GM23338 (cell line): Measurements from ENCODE around the gene GLOD4. TPM values are rescaled to one million over a fixed set of nuclear protein-coding genes. Genes with fewer than 3 reads are reported as not detected.

Experiments used
- ATAC-seq: fragments of 200-7000 bp; cut with Tn5 transposase; 3 replicates; pipeline ENCODE4 v1.9.1; 2020
- DNase-seq: peaks from one replicate; pipeline ENCODE4 v3.0.0-alpha.2; 2015; ENCODE audit warnings: low spot score
- H2AFZ ChIP-seq: fragments of 200-600 bp; sonication (generic); 2 replicates; pipeline ENCODE4 v1.8.0; 2016; ENCODE audit warnings: antibody characterized with exemption, mild to moderate bottlenecking, moderate library complexity
- H3F3A ChIP-seq: fragments of 200-600 bp; sonication (generic); replicated peaks from 2 replicates; pipeline ENCODE4 v1.8.0; 2017; ENCODE audit warnings: antibody characterized with exemption, mixed run types, low read depth
- H3K27ac ChIP-seq: fragments of 200-600 bp; sonication (generic); 2 replicates; pipeline ENCODE4 v1.6.1; 2016; ENCODE audit warnings: low read depth
- H3K27me3 ChIP-seq: fragments of 200-600 bp; sonication (generic); 2 replicates; pipeline ENCODE4 v1.8.0; 2016; ENCODE audit warnings: mild to moderate bottlenecking, mixed run types, moderate library complexity; ENCODE audit not compliant: insufficient read depth
- H3K36me3 ChIP-seq: fragments of 200-600 bp; sonication (generic); 2 replicates; pipeline ENCODE4 v1.8.0; 2016; ENCODE audit warnings: mild to moderate bottlenecking; ENCODE audit not compliant: insufficient read depth
- H3K4me1 ChIP-seq: fragments of 200-600 bp; sonication (generic); 2 replicates; pipeline ENCODE4 v1.8.0; 2016; ENCODE audit warnings: mild to moderate bottlenecking, moderate library complexity; ENCODE audit not compliant: insufficient read depth
- H3K4me2 ChIP-seq: fragments of 200-600 bp; sonication (generic); 2 replicates; pipeline ENCODE4 v1.7.1; 2017; ENCODE audit warnings: mixed run types
- H3K4me3 ChIP-seq: fragments of 200-600 bp; sonication (generic); 2 replicates; pipeline ENCODE4 v1.6.1; 2016; ENCODE audit warnings: mixed run types
- H3K79me2 ChIP-seq: fragments of 200-600 bp; sonication (generic); replicated peaks from 2 replicates; pipeline ENCODE4 v1.8.0; 2017; ENCODE audit warnings: mild to moderate bottlenecking; ENCODE audit not compliant: insufficient read depth
- H3K9me2 ChIP-seq: fragments of 200-600 bp; sonication (generic); 2 replicates; pipeline ENCODE4 v1.8.0; 2017; ENCODE audit not compliant: insufficient read depth
- H4K20me1 ChIP-seq: fragments of 200-600 bp; sonication (generic); replicated peaks from 2 replicates; pipeline ENCODE4 v1.8.0; 2017; ENCODE audit warnings: mild to moderate bottlenecking; ENCODE audit not compliant: insufficient read depth
- H3K27ac Mint-ChIP-seq: 2 replicates; pipeline ENCODE4 v1.8.0; 2020; ENCODE audit warnings: inconsistent platforms, mild to moderate bottlenecking, moderate library complexity, mixed read lengths
- H3K27me3 Mint-ChIP-seq: 3 replicates; pipeline ENCODE4 v1.8.0; 2022; ENCODE audit warnings: low read depth, mild to moderate bottlenecking, moderate library complexity, mixed read lengths, inconsistent platforms; ENCODE audit not compliant: insufficient read depth, poor library complexity
- H3K36me3 Mint-ChIP-seq: 3 replicates; pipeline ENCODE4 v1.8.0; 2021; ENCODE audit warnings: low read depth, mild to moderate bottlenecking, inconsistent platforms, moderate library complexity, mixed read lengths
- H3K4me1 Mint-ChIP-seq: 3 replicates; pipeline ENCODE4 v1.8.0; 2020; ENCODE audit warnings: mild to moderate bottlenecking, inconsistent platforms, mixed read lengths
- H3K4me3 Mint-ChIP-seq: 3 replicates; pipeline ENCODE4 v1.8.0; 2021; ENCODE audit warnings: moderate library complexity, mild to moderate bottlenecking, inconsistent platforms, mixed read lengths
- H3K9me3 Mint-ChIP-seq: 3 replicates; pipeline ENCODE4 v1.8.0; 2020; ENCODE audit warnings: moderate library complexity, mild to moderate bottlenecking, inconsistent platforms, mixed read lengths
- CREB1 ChIP-seq: fragments of 250-450 bp; sonication (Bioruptor Pico); IDR thresholded peaks from 2 replicates; pipeline ENCODE4 v1.5.0; 2020; ENCODE audit warnings: low read depth, mild to moderate bottlenecking, moderate library complexity
- JUNB ChIP-seq: IDR thresholded peaks from one replicate; pipeline ENCODE4 v1.6.1; 2016; ENCODE audit warnings: antibody characterized with exemption; ENCODE audit not compliant: unreplicated experiment
- NANOG ChIP-seq: IDR thresholded peaks from 2 replicates; pipeline ENCODE4 v1.6.1; 2016; ENCODE audit warnings: antibody characterized with exemption, borderline replicate concordance
- POLR2AphosphoS5 ChIP-seq: IDR thresholded peaks from 2 replicates; pipeline ENCODE4 v1.6.1; 2016; ENCODE audit warnings: antibody characterized with exemption, low read depth
- STAT1 ChIP-seq: IDR thresholded peaks from one replicate; pipeline ENCODE4 v1.6.1; 2016; ENCODE audit warnings: antibody characterized with exemption; ENCODE audit not compliant: unreplicated experiment
- ZNF114 ChIP-seq: fragments of 250-450 bp; sonication (Bioruptor Pico); IDR thresholded peaks from 2 replicates; pipeline ENCODE4 v1.5.0; 2020; ENCODE audit warnings: mild to moderate bottlenecking, moderate library complexity
- ZNF331 ChIP-seq: fragments of 250-450 bp; sonication (Bioruptor Pico); IDR thresholded peaks from 2 replicates; pipeline ENCODE4 v1.5.0; 2020; ENCODE audit warnings: low read depth, mild to moderate bottlenecking, moderate library complexity
- polyA plus RNA-seq: library from polyadenylated mRNA; unstranded; fragments of >200 nt; fragmentation: Nextera tagmentation; extraction: Ambion mirVana; gene quantifications from 2 replicates; pipeline ENCODE4 v1.2.1, GENCODE V29; 2016
- total RNA-seq: library from RNA; depleted of rRNA; stranded (reverse); fragments of >200 nt; shearing (Covaris generic); gene quantifications from 2 replicates; pipeline ENCODE4 v1.2.3, GENCODE V29; 2014
- TF ChIP-seq, protein P1 (sequence below): IDR thresholded peaks from one replicate; pipeline ENCODE4 v1.6.1; 2018; ENCODE audit warnings: antibody characterized with exemption; ENCODE audit not compliant: unreplicated experiment
- TF ChIP-seq, protein P2 (sequence below): fragments of 250-450 bp; sonication (Bioruptor Pico); IDR thresholded peaks from 2 replicates; pipeline ENCODE4 v1.5.0; 2020; ENCODE audit warnings: mild to moderate bottlenecking, moderate library complexity
- TF ChIP-seq, protein P3 (sequence below), 2 experiments: fragments of 200-600 bp in 1 of 2; sonication (generic) in 1 of 2; conservative IDR thresholded peaks; 2 replicates each; pipeline versions ENCODE4 v1.5.1 to v1.6.1; 2016 to 2017; ENCODE audit warnings: antibody characterized with exemption in 2 of 2, low read depth in 2 of 2, mild to moderate bottlenecking in 2 of 2, moderate library complexity in 1 of 2

Gene GLOD4
- total and polyA plus RNA-seq, 2 experiments from 2014 or later = 120 to 122 TPM

DNA sequence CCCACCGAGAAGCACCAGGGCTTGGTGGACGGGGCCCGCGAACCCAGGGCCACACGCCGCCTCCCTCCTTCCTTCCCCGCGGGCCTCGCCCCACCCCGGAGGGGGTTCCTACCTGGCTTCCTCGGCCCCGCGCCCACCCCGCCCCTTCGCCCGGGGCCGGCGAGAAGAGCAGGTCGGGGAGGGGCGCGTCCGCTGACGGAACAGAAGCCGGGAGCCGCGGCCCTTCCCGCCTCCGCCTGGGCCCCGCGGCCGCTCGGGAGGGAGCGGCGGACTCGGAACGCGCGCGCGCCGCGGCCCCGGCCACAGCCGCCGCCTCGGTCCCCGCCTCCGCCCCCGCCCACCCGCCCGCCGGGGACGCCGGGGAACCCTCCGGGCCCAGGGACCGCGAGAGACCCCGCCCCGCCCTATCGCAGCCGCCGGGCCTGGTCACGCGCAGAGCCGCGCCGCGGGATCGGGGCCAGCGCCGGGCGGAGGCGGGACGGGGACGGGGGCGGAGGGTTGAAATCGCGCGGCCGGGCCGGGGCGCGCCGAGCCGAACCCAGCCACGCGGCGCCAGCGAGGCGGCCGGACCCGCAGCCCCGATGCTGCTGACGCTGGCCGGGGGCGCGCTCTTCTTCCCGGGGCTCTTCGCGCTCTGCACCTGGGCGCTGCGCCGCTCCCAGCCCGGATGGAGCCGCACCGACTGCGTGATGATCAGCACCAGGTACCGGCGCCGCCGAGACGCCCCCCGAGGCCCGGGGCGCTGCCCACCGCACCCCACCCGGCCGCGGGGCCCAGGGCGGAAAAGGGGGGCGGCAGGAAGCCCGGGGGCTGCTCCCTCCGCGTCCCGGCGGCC, 49.8 kb downstream of the GLOD4 start, which contains the start of gene TLCD3A (continued):
- TF ChIP-seq ZNF114 (no peak), CREB1 (CRISPR knock-in tag) (no peak), ZNF331 (no peak)

DNA sequence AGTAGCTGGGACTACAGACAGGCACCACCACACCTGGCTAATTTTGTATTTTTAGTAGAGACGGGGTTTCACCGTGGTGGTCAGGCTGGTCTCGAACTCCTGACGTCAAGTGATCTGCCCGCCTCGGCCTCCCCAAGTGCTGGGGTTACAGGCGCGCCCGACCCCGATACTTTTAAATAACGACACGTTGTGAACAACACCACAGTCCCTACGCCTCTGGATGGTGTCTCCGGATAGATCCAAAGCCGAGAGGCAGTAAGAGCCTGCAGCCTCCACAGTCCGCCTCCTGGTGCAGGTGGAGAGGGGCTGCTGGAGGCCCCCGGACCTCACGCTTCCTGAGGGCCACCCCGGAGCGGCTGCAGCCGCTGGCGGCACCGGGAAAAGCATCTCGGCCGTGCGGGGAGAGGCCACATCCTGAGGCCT, 50.4 kb downstream of the GLOD4 start:
- H3K4me1 ChIP-seq = peaks cover 15% of the 10 kb centered on the region
- peaks cover 36% of the 10 kb centered on the region for H3K36me3 Mint-ChIP-seq
- H3K27ac ChIP-seq = no peak overlapping the region

More for the DNA sequence above, 50.4 kb downstream of the GLOD4 start:
- Mint-ChIP-seq H3K27me3 (peaks cover 17% of the 10 kb centered on the region), H3K9me3 (no peaks in the 10 kb centered on the region), H3K27ac (no peak overlapping the region), H3K4me1 (peaks cover 20% of the 10 kb centered on the region), H3K4me3 (peak overlapping the region; percentile 78)
- peak; percentile 67 for ATAC-seq
- DNase-seq = peak; percentile 68
- peak overlapping the region; percentile 82 for H3K4me3 ChIP-seq
- peaks cover 7% of the 10 kb centered on the region; the same call in 1 of the 2 replicates for H3K27me3 ChIP-seq
- 0 out of 2 replicates have a peak, but pooled peaks cover 9% of the 10 kb centered on the region for H3F3A ChIP-seq
- no peaks in the 10 kb centered on the region for H3K36me3 ChIP-seq
- TF ChIP-seq JUNB = no peak
- TF ChIP-seq, protein P1, sequence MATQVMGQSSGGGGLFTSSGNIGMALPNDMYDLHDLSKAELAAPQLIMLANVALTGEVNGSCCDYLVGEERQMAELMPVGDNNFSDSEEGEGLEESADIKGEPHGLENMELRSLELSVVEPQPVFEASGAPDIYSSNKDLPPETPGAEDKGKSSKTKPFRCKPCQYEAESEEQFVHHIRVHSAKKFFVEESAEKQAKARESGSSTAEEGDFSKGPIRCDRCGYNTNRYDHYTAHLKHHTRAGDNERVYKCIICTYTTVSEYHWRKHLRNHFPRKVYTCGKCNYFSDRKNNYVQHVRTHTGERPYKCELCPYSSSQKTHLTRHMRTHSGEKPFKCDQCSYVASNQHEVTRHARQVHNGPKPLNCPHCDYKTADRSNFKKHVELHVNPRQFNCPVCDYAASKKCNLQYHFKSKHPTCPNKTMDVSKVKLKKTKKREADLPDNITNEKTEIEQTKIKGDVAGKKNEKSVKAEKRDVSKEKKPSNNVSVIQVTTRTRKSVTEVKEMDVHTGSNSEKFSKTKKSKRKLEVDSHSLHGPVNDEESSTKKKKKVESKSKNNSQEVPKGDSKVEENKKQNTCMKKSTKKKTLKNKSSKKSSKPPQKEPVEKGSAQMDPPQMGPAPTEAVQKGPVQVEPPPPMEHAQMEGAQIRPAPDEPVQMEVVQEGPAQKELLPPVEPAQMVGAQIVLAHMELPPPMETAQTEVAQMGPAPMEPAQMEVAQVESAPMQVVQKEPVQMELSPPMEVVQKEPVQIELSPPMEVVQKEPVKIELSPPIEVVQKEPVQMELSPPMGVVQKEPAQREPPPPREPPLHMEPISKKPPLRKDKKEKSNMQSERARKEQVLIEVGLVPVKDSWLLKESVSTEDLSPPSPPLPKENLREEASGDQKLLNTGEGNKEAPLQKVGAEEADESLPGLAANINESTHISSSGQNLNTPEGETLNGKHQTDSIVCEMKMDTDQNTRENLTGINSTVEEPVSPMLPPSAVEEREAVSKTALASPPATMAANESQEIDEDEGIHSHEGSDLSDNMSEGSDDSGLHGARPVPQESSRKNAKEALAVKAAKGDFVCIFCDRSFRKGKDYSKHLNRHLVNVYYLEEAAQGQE = no peak
- TF ChIP-seq, protein P2, sequence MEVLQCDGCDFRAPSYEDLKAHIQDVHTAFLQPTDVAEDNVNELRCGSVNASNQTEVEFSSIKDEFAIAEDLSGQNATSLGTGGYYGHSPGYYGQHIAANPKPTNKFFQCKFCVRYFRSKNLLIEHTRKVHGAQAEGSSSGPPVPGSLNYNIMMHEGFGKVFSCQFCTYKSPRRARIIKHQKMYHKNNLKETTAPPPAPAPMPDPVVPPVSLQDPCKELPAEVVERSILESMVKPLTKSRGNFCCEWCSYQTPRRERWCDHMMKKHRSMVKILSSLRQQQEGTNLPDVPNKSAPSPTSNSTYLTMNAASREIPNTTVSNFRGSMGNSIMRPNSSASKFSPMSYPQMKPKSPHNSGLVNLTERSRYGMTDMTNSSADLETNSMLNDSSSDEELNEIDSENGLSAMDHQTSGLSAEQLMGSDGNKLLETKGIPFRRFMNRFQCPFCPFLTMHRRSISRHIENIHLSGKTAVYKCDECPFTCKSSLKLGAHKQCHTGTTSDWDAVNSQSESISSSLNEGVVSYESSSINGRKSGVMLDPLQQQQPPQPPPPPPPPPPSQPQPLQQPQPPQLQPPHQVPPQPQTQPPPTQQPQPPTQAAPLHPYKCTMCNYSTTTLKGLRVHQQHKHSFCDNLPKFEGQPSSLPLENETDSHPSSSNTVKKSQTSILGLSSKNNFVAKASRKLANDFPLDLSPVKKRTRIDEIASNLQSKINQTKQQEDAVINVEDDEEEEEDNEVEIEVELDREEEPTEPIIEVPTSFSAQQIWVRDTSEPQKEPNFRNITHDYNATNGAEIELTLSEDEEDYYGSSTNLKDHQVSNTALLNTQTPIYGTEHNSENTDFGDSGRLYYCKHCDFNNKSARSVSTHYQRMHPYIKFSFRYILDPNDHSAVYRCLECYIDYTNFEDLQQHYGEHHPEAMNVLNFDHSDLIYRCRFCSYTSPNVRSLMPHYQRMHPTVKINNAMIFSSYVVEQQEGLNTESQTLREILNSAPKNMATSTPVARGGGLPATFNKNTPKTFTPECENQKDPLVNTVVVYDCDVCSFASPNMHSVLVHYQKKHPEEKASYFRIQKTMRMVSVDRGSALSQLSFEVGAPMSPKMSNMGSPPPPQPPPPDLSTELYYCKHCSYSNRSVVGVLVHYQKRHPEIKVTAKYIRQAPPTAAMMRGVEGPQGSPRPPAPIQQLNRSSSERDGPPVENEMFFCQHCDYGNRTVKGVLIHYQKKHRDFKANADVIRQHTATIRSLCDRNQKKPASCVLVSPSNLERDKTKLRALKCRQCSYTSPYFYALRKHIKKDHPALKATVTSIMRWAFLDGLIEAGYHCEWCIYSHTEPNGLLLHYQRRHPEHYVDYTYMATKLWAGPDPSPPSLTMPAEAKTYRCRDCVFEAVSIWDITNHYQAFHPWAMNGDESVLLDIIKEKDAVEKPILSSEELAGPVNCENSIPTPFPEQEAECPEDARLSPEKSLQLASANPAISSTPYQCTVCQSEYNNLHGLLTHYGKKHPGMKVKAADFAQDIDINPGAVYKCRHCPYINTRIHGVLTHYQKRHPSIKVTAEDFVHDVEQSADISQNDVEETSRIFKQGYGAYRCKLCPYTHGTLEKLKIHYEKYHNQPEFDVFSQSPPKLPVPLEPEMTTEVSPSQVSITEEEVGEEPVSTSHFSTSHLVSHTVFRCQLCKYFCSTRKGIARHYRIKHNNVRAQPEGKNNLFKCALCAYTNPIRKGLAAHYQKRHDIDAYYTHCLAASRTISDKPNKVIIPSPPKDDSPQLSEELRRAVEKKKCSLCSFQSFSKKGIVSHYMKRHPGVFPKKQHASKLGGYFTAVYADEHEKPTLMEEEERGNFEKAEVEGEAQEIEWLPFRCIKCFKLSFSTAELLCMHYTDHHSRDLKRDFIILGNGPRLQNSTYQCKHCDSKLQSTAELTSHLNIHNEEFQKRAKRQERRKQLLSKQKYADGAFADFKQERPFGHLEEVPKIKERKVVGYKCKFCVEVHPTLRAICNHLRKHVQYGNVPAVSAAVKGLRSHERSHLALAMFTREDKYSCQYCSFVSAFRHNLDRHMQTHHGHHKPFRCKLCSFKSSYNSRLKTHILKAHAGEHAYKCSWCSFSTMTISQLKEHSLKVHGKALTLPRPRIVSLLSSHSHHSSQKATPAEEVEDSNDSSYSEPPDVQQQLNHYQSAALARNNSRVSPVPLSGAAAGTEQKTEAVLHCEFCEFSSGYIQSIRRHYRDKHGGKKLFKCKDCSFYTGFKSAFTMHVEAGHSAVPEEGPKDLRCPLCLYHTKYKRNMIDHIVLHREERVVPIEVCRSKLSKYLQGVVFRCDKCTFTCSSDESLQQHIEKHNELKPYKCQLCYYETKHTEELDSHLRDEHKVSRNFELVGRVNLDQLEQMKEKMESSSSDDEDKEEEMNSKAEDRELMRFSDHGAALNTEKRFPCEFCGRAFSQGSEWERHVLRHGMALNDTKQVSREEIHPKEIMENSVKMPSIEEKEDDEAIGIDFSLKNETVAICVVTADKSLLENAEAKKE (CRISPR knock-in tag) = no peak
- TF ChIP-seq NANOG = no peak
- TF ChIP-seq ZNF331 = no peak
- TF ChIP-seq CREB1 (CRISPR knock-in tag) = no peak
- TF ChIP-seq STAT1 = no peak
- TF ChIP-seq, protein P3, sequence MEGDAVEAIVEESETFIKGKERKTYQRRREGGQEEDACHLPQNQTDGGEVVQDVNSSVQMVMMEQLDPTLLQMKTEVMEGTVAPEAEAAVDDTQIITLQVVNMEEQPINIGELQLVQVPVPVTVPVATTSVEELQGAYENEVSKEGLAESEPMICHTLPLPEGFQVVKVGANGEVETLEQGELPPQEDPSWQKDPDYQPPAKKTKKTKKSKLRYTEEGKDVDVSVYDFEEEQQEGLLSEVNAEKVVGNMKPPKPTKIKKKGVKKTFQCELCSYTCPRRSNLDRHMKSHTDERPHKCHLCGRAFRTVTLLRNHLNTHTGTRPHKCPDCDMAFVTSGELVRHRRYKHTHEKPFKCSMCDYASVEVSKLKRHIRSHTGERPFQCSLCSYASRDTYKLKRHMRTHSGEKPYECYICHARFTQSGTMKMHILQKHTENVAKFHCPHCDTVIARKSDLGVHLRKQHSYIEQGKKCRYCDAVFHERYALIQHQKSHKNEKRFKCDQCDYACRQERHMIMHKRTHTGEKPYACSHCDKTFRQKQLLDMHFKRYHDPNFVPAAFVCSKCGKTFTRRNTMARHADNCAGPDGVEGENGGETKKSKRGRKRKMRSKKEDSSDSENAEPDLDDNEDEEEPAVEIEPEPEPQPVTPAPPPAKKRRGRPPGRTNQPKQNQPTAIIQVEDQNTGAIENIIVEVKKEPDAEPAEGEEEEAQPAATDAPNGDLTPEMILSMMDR (conservative IDR thresholded peaks at IDR 0.05; ENCODE audit: low read depth in 2 of 2) = no peak
- no peak for TF ChIP-seq POLR2AphosphoS5
- H3K9me2 ChIP-seq = no peaks in the 10 kb centered on the region
- peaks cover 38% of the 10 kb centered on the region for H3K79me2 ChIP-seq
- H3K4me2 ChIP-seq = peak overlapping the region; percentile 88
- H4K20me1 ChIP-seq = peaks cover 20% of the 10 kb centered on the region
- H2AFZ ChIP-seq = peak overlapping the region; percentile 80; the same call in 1 of the 2 replicates
